ENCODE measurements around the gene GRIP2.

- no peak for TF ChIP-seq CTCF (IDR thresholded peaks at IDR 0.05)
- TF ChIP-seq POLR2A (IDR thresholded peaks at IDR 0.05), result no peak
These were observed 46.5 kb upstream of the GRIP2 start for GRCh38 chr3:14586611-14587010.
